HCEC 1CT (cell line): ENCODE measurements around the gene CD2.
"Not testable (repeated sequence)": the region's sequence is repeated elsewhere in the genome, so short reads cannot be mapped to it uniquely, and the experiment has no call there.

Experiments used
- DNase-seq: peaks from one replicate; pipeline ENCODE4 v3.0.0-alpha.2; 2017

CD2 gene

GRCh38 chr1:116732726-116733125 lies 21.5 kb upstream of the CD2 start:
- DNase-seq = no peak

- DNase-seq = no peak
Observed at GRCh38 chr1:116733476-116734365, 20.5 kb upstream of the CD2 start.

GRCh38 chr1:116735246-116735645 lies 19.0 kb upstream of the CD2 start:
- DNase-seq = no peak

DNA sequence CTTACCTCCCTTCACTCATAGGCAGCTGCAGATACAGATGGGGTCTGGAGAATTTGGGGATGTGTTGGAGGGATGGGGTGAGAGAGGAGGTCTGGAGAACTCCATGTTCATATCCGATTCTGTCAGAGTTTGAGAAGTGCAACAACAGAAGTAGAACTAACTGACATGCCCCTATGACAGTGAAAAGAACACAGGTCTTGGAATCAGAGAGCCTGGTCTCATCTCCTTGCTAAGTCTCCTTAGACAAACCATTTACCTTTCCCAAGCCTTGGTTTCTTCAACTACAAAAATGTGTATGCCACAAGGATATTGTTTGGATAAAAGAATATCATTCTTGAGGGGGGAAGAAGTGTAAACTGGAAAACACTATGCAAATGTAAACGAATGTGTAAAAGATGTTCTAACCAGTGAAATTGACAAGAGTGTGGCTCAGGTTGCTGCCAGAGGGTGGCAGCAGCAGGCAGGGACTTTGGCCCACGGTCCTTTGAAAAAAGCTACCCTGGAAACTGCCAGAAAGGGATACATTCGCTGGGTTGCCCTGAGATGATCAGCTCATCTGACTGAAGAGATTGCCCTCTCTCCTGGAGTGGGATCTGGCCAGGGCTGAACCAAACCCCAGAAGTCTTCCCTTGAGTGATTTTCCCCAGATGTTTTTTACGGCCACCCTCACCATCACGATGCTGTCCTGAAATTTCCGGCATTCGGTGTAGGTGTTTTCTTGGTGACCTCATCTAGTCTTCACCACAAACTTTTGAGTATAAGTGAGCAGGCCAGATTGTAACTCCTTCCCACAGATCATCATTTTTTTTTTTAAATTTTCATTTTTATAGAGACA lies 17.0 kb upstream of the CD2 start:
- peak; percentile 41 for DNase-seq

- no peak for DNase-seq
Observed at GRCh38 chr1:116737855-116738321, 16.3 kb upstream of the CD2 start.

- DNase-seq = no peak
Observed at GRCh38 chr1:116738673-116739370, 15.4 kb upstream of the CD2 start.

GRCh38 chr1:116739371-116740012 lies 14.7 kb upstream of the CD2 start:
- no peak for DNase-seq

GRCh38 chr1:116740296-116740695 lies 13.9 kb upstream of the CD2 start:
- no peak for DNase-seq

DNA sequence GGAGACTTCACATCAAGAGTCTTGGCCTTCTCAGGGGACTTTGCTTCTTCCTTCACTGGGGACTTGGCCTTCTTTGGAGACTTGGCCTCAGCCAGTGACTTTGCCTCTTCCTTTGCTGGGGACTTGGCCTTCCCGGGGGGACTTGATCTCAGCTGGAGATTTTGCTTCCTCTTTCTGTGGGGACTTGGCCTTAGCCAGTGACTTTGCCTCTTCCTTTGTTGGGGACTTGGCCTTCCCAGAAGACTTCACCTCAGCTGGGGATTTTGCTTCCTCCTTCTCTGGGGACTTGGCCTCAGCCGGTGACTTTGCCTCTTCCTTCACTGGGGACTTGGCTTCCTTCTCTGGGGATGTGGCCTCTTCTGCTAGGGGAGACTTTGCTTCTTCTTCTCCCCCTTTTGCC lies 13.5 kb upstream of the CD2 start:
- no peak for DNase-seq

DNA sequence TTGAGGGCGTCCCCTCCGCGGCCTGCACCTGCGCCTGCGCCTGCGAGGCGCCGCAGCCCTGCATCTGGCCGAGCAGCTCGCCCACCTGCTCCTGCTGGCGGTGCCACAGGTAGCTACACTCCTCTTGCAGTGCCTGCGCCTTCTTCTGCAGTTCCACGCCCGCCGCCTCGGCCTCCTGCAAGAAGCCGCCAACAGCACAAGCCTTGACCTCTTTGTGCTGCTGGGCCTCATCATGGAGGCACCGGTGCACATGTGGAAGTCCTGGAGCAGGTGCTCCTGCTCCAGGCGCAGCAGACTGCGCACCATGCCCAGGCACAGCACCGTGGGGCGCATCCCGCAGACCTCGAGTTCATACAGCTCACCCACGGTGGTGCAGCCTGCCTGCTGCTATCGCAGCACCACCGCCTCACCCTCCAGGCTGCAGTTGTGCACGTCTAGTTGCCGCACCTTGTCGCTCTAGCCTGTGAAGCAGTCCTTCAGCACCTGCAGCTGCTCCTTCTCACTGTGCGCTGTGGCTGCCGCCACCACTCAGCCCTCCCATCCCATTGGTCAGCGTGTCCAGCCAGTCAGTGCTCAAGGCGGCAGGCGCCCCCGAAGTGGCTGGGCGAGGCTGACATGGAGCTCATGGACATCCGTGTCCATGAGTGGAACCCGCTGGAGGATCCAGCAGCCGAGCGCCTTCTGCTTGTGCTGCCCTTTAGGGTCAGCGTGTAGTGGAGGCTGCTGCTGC lies 12.2 kb upstream of the CD2 start:
- DNase-seq = no peak

DNA sequence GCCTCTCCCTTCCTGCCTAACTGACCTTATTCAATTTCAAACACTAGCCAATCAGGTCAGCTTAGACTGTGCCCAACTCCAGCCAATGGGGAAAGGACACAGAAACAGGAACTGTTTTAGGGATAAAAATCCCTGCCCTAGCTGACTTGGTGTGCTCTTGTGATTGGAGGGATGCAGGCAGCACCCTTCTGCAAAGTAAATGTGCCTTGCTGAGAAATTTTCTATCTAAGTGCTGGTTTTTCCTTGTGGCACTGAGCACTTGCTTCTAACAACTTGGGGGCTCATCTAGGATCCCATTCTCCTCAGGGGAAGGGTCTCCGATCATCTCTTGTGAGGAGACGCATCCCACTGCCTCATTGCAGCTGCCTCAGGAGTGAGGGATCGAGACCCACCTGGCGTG lies 10.7 kb upstream of the CD2 start:
- DNase-seq = no peak

GRCh38 chr1:116748272-116748671 lies 6.0 kb upstream of the CD2 start:
- DNase-seq = no peak

GRCh38 chr1:116751146-116751545 lies 3.1 kb upstream of the CD2 start:
- DNase-seq = no peak

GRCh38 chr1:116751621-116752020 lies 2.6 kb upstream of the CD2 start:
- DNase-seq = no peak

- DNase-seq = no peak
Observed at GRCh38 chr1:116753312-116753711, 918 bp upstream of the CD2 start.

GRCh38 chr1:116755066-116755465 lies 836 bp downstream of the CD2 start:
- no peak for DNase-seq

DNA sequence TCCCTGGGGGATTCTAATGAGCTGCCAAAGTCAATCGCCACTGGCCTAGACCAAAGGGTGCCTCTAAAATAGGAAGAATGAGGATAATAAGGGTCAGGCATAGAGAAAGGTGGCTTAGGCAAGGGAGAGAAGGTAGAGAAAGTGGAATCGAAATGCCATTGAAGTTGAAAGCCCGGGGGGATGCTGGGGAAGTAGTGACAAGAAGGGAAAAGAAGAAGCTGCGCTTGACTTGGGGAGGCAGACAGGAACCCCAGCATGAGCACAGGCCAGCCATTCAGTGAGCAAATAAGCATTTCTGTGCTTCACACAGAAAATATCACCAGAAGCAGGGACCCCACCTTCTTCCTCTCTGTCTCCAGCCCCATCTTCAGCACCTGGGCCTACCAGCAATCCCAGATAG lies 1.5 kb downstream of the CD2 start:
- DNase-seq = no peak

DNA sequence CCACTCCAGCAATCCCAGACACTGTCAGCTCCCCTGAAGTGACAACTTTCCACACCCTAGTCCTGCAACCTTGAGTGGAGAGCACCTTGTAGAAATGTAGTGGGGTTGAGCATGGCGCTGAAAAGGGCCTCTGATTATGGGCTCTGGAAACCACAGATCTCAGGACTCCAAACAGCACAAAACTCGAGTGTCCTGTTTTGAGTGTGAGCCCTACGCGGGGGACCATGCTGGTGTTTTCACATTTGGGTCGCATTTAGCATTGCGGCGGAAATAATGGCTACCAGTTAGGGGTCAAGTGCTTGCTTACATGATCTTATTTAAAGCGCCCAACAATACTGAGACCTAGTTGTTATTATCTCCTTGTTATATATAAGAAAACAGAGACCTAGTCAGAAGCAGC lies 1.9 kb downstream of the CD2 start:
- not testable (repeated sequence) for DNase-seq

DNA sequence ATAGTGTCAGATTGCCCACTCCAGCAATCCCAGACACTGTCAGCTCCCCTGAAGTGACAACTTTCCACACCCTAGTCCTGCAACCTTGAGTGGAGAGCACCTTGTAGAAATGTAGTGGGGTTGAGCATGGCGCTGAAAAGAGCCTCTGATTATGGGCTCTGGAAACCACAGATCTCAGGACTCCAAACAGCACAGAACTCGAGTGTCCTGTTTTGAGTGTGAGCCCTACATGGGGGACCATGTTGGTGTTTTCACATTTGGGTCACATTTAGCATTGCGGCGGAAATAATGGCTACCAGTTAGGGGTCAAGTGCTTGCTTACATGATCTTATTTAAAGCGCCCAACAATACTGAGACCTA lies 4.2 kb downstream of the CD2 start:
- DNase-seq = not testable (repeated sequence)

- no peak for DNase-seq
Observed at GRCh38 chr1:116759636-116760035, 5.4 kb downstream of the CD2 start.

GRCh38 chr1:116760487-116760886 lies 6.3 kb downstream of the CD2 start:
- DNase-seq = no peak

GRCh38 chr1:116760996-116761665 lies 6.9 kb downstream of the CD2 start:
- no peak for DNase-seq
